Common myeloid progenitor, CD34-positive (primary cell): ENCODE data around the gene SYCN.

Experiments used
- CTCF ChIA-PET: fragments of 350-600 bp; sonication (Branson Sonifier 250); formaldehyde crosslinking; loops from one replicate; lab custom pipeline; 2021; ENCODE audit warnings: antibody characterized with exemption; lab: Charles Lee
- POLR2A ChIA-PET: fragments of 350-600 bp; sonication (Branson Sonifier 250); formaldehyde crosslinking; loops from one replicate; lab custom pipeline; 2021; ENCODE audit warnings: antibody characterized with exemption; lab: Charles Lee
- DNase-seq, 3 donors: peaks; one replicate each; pipeline versions ENCODE4 v3.0.0 to v3.0.0-alpha.2; 2013
- H3K27ac ChIP-seq, 2 experiments: 1 replicate in 1 of 2; 2 replicates in 1 of 2; pipeline ENCODE4 v1.7.0; 2013; ENCODE audit warnings: inconsistent platforms in 2 of 2, low read length in 2 of 2, mild to moderate bottlenecking in 2 of 2, low read depth in 1 of 2, moderate library complexity in 1 of 2; ENCODE audit not compliant: severe bottlenecking in 2 of 2, insufficient read depth in 1 of 2, poor library complexity in 1 of 2
- H3K27me3 ChIP-seq, 5 experiments: replicated peaks in 2 of 5; 1 replicate in 3 of 5; 2 replicates in 2 of 5; pipeline versions ENCODE4 v1.6.1 to v1.7.0; 2013; ENCODE audit warnings: low read length in 4 of 5, mild to moderate bottlenecking in 2 of 5, moderate library complexity in 2 of 5, inconsistent platforms in 1 of 5; ENCODE audit not compliant: insufficient read depth in 5 of 5, control insufficient read depth in 4 of 5
- H3K36me3 ChIP-seq, 4 experiments: 1 replicate in 2 of 4; 2 replicates in 2 of 4; pipeline versions ENCODE4 v1.6.1 to v1.7.0; 2013; ENCODE audit warnings: low read length in 3 of 4, control low read depth in 1 of 4, mild to moderate bottlenecking in 1 of 4; ENCODE audit not compliant: control insufficient read depth in 4 of 4, insufficient read depth in 4 of 4
- H3K4me1 ChIP-seq, 4 experiments: 1 replicate in 3 of 4; 2 replicates in 1 of 4; pipeline versions ENCODE4 v1.6.1 to v1.7.1; 2013; ENCODE audit warnings: low read length in 3 of 4, mild to moderate bottlenecking in 3 of 4, control low read depth in 1 of 4, inconsistent platforms in 1 of 4, moderate library complexity in 1 of 4; ENCODE audit not compliant: control insufficient read depth in 4 of 4, insufficient read depth in 4 of 4; ENCODE audit errors: control extremely low read depth in 1 of 4
- H3K4me3 ChIP-seq, 7 experiments: 1 replicate in 4 of 7; 2 replicates in 3 of 7; pipeline versions ENCODE4 v1.5.1 to v1.7.0; 2013; ENCODE audit warnings: mild to moderate bottlenecking in 7 of 7, low read length in 6 of 7, moderate library complexity in 6 of 7, inconsistent platforms in 2 of 7, low read depth in 2 of 7, control low read depth in 1 of 7; ENCODE audit not compliant: insufficient read depth in 4 of 7, control insufficient read depth in 1 of 7; ENCODE audit errors: extremely low read depth in 1 of 7
- H3K9me3 ChIP-seq, 5 experiments: 1 replicate in 4 of 5; 2 replicates in 1 of 5; pipeline versions ENCODE4 v1.6.1 to v1.7.1; 2013; ENCODE audit warnings: low read length in 4 of 5, mild to moderate bottlenecking in 2 of 5, inconsistent platforms in 1 of 5, low read depth in 1 of 5, moderate library complexity in 1 of 5; ENCODE audit not compliant: control insufficient read depth in 4 of 5, insufficient read depth in 2 of 5; ENCODE audit errors: control extremely low read depth in 1 of 5
- WGBS: methylation state at CpG from one replicate; pipeline ENCODE4 v1.1.5; 2013; ENCODE audit not compliant: insufficient coverage; 5-methylcytosine and 5-hydroxymethylcytosine counted together

The SYCN gene

DNA sequence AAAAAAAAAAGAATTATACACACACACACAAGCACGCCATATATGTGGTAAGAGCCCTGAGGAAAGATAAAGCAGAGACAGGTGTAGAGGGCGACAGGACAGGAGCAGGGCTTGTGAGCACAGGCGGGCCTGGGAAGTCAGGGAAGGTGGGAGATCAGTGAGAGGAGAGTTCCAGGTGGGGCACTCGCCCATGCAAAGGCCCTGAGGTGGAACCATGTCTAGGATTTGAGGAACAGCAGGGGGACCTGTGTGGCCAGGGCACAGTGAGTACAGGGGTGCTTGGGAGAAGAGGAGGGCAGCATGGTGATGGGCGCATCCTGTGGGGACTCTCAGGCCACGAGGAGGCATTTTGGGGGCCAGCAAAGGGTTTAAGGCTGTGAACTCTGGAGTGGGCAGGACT lies 39.8 kb downstream of the SYCN start:
- 94% methylated on average over 5 of the region's 6 CpGs for WGBS
- no peak for DNase-seq
- Histone ChIP-seq H3K27me3 (no peaks in the 10 kb centered on the region), H3K9me3 (no peaks in the 10 kb centered on the region), H3K4me3 (no peak overlapping the region), H3K36me3 (peaks cover 2 to 5% (median 3%) of the 10 kb centered on the region in 4 experiments), H3K27ac (no peak overlapping the region), H3K4me1 (peaks cover 0 to 12% (median 1%) of the 10 kb centered on the region in 4 experiments)
- ChIA-PET CTCF (no interaction called here), POLR2A (no interaction called here)

DNA sequence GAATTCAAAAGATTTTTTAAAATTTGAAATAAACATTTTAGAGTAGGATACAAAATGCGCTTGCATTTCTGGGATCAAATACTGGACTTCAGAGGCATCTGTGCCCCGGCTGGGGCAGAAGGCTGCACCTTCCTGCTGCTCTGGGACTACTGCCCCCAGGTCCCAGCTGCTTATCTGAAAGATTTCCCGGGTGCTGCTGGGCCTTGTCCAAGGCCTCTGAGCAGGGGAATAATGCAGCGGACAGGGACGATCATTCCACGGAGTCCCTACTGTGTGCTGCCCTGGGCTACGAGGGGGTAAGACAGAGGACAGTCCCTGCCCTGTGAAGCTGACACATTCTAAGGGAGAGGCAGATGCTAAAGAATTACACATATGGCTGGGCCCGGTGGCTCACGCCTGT lies 40.4 kb downstream of the SYCN start:
- 99% methylated on average over 6 of the region's 9 CpGs for WGBS
- no peak for DNase-seq
- Histone ChIP-seq H3K9me3 (no peaks in the 10 kb centered on the region), H3K27ac (no peak overlapping the region), H3K4me3 (no peak overlapping the region), H3K27me3 (no peaks in the 10 kb centered on the region), H3K4me1 (peaks cover 0 to 12% (median 1%) of the 10 kb centered on the region in 4 experiments), H3K36me3 (peaks cover 0 to 2% (median 1%) of the 10 kb centered on the region in 4 experiments)
- ChIA-PET POLR2A (no interaction called here), CTCF (no interaction called here)

DNA sequence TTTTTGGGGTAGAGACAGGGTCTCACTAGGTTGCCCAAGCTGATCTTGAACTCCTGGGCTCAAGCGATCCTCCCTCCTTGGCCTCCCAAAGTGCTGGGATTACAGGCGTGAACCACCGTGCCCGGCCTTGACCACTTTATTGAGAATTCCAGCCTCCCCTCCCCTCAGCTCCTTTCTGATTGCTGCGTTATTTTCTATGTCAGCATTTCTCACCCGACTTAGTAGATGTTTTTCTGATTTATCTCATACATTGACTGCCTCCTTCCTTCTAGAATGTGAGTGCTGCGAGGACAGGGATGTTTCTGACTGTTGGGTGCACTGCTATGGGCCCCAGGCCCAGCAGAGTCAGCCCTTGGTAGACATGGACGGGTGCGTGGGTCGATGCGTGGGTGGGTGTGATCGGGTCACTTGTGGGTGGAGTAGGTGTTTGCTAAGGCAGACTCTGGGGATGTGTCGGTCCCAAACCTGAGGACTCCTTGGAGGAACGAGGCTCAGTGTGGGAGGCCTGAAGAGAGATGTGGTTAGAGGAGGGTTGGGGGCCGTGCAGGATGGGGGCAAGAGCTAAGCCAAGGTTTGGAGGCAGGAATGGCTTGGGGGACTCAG lies 41.5 kb downstream of the SYCN start:
- H3K27me3 ChIP-seq = no peaks in the 10 kb centered on the region
- no peak for DNase-seq
- no peak overlapping the region for H3K4me3 ChIP-seq
- no peaks in the 10 kb centered on the region for H3K9me3 ChIP-seq
- WGBS = 97% methylated on average over 15 of the region's 15 CpGs
- POLR2A ChIA-PET = interaction anchor here (0.6 kb wide), 1 partner anchor 29 kb away, joined by 3 read pairs; no protein-coding TSS in a partner anchor
- H3K4me1 ChIP-seq = peaks cover 0 to 21% (median 7%) of the 10 kb centered on the region in 4 experiments
- no peak overlapping the region for H3K27ac ChIP-seq
- H3K36me3 ChIP-seq = peaks cover 0 to 2% (median under 1%) of the 10 kb centered on the region in 4 experiments
- CTCF ChIA-PET = no interaction called here

DNA sequence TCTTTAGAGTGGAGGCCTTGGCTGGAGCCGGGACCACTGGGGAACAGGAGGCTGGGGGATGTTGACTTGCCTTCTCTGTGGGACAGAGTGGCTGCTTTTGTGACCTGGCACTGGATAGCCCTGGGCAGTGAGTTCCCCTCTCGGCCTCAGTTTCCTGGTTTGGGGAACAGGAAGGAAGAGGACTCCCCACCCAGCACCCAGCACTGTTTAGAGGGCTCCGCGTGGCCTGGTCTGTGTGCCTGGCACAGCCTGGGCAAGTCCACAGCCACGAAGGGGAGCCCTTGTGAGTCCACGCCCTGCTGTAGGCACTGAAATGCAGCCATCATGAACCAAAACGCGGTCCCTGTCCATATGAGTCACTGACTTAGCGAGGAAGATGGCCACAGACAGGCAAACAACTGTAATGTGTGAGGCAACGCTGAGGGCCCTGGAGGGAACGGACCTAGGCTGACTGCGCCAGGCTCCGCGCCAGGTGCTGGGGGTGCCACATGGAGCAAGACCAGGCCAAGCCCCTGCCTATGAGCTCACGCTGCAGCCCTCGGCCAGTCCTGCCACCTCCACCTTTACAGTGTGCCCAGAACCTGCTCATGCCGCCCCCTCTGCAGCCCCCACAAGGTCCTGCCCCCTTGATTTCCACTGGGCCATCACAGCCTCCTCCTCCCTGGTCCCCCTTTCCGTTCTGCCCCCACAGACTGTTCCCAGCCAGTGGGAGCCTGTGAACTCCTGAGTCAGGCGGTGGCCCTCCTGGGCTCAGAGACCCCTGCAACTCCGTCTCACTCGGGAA lies 43.0 kb downstream of the SYCN start:
- H3K36me3 ChIP-seq = peaks cover 0 to 2% (median under 1%) of the 10 kb centered on the region in 4 experiments
- H3K4me1 ChIP-seq = peaks cover 0 to 34% (median 13%) of the 10 kb centered on the region in 4 experiments
- H3K9me3 ChIP-seq = no peaks in the 10 kb centered on the region
- no peaks in the 10 kb centered on the region for H3K27me3 ChIP-seq
- no peak for DNase-seq
- CTCF ChIA-PET = no interaction called here
- POLR2A ChIA-PET = no interaction called here
- H3K4me3 ChIP-seq = no peak overlapping the region
- no peak overlapping the region for H3K27ac ChIP-seq
- WGBS = 98% methylated on average over 14 of the region's 21 CpGs

DNA sequence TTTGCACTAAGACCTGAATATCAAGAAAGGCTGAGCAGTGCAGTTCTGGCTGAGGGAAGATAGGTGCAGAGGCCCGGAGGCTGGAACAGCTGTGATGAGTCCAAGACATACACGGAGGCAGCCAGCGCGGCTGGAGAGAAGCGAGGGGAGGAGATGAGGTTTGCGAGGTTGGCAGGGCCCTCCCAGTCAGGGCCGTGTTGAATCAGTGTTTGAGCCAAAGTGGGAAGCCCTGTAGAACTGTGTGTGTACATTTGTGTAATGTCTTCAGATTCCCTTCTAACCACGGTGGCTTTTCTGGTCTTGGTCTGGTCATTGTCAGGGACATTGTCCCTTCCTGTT lies 43.6 kb downstream of the SYCN start:
- no peak for DNase-seq
- H3K4me3 ChIP-seq = no peak overlapping the region
- H3K36me3 ChIP-seq = peaks cover 0 to 2% (median under 1%) of the 10 kb centered on the region in 4 experiments
- H3K27me3 ChIP-seq = no peaks in the 10 kb centered on the region
- peaks cover 0 to 36% (median 13%) of the 10 kb centered on the region in 4 experiments for H3K4me1 ChIP-seq
- 87% methylated on average over 8 of the region's 8 CpGs for WGBS
- CTCF ChIA-PET = no interaction called here
- no peaks in the 10 kb centered on the region for H3K9me3 ChIP-seq
- POLR2A ChIA-PET = no interaction called here
- no peak overlapping the region for H3K27ac ChIP-seq

DNA sequence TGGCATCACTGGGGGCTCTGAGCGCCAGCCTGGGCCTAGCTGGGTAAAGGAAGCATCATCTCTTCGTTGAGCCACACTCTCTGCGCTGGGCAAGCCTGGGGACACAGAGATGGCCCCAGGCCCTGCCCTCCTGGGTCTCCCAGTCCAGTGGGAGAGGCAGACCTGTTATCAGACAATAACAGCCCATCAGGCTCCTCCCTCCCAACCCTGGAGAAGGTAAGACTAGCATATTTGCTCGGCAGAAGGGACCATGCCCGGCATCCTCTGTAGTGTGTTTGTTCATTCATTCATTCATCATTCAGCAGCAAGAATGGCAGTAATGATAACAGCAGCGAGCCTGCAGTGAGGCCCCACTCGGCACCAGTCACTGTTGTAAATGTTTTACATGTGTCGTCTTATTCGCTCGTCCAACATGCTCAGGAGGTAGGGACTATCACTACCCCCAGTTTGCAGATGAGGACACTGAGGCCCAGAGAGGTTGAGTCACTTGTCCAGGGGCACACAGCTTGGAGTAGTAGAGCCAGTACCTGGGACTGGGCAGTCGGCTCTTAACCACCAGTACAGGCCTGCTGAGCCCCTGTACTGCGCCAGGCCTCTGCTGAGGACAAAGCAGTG lies 45.3 kb downstream of the SYCN start:
- Histone ChIP-seq H3K4me1 (peaks cover 0 to 46% (median 16%) of the 10 kb centered on the region in 4 experiments), H3K27ac (no peak overlapping the region), H3K9me3 (no peaks in the 10 kb centered on the region), H3K36me3 (peaks cover 0 to 2% (median 0%) of the 10 kb centered on the region in 4 experiments), H3K4me3 (no peak overlapping the region), H3K27me3 (no peaks in the 10 kb centered on the region)
- no peak for DNase-seq
- WGBS = 94% methylated on average over 11 of the region's 12 CpGs
- POLR2A ChIA-PET = no interaction called here
- CTCF ChIA-PET = no interaction called here

DNA sequence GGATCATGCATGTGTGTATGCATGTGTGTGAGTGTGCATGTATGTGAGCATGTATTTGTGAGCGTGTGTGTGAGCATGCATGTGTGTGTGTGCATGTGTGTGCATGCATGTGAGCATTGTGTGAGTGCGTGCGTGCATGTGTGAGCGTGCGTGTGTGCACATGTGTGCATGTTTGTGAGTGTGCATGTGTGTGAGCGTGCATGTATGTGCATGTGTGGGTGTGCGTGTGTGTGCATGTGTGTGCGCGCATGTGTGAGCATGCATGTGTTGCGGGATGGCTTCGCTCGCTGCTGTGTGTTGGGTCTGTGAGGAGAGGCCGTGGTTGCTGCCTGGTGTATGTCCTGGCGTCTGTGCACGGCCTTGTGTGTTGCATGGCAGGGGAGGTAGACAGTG lies 46.1 kb downstream of the SYCN start:
- no peak for DNase-seq
- Histone ChIP-seq H3K36me3 (peaks cover 0 to 2% (median 0%) of the 10 kb centered on the region in 4 experiments), H3K4me1 (peaks cover 0 to 46% (median 16%) of the 10 kb centered on the region in 4 experiments), H3K27me3 (no peaks in the 10 kb centered on the region), H3K27ac (no peak overlapping the region), H3K9me3 (no peaks in the 10 kb centered on the region), H3K4me3 (no peak overlapping the region)
- ChIA-PET POLR2A (no interaction called here), CTCF (no interaction called here)
- WGBS = 95% methylated on average over 4 of the region's 15 CpGs
